Endothelial cell of umbilical vein (primary cell): ENCODE results near the gene NR4A3.

ENCODE experiments used
- CTCF ChIP-seq, 2 donors: IDR thresholded peaks; 1 replicate in 1 of 2; 2 replicates in 1 of 2; pipeline ENCODE4 v1.5.1; 2011; ENCODE audit warnings: low read length in 2 of 2, mild to moderate bottlenecking in 2 of 2, moderate library complexity in 2 of 2, control low read depth in 1 of 2, inconsistent platforms in 1 of 2, low read depth in 1 of 2; ENCODE audit not compliant: insufficient read depth in 1 of 2; ENCODE audit errors: extremely low read depth in 1 of 2
- GATA2 ChIP-seq: IDR thresholded peaks from 2 replicates; pipeline ENCODE4 v1.7.0; 2011; ENCODE audit warnings: low read depth, mild to moderate bottlenecking, moderate library complexity, mixed read lengths, low read length; ENCODE audit not compliant: insufficient read length, insufficient read depth
- JUN ChIP-seq: IDR thresholded peaks from 2 replicates; pipeline ENCODE4 v1.6.1; 2011; ENCODE audit warnings: borderline replicate concordance, low read depth; ENCODE audit not compliant: insufficient read length, insufficient read depth
- POLR2A ChIP-seq: IDR thresholded peaks from 2 replicates; pipeline ENCODE4 v1.6.1; 2012; ENCODE audit warnings: low read depth, mild to moderate bottlenecking, control low read depth, low read length
- POLR2AphosphoS5 ChIP-seq: IDR thresholded peaks from 2 replicates; pipeline ENCODE4 v1.6.1; 2012; ENCODE audit warnings: low read depth, mild to moderate bottlenecking, control low read depth, low read length, moderate library complexity; ENCODE audit not compliant: insufficient read depth

- TF ChIP-seq POLR2A (no peak), CTCF (IDR thresholded peaks at IDR 0.05; ENCODE audit: extremely low read depth in 1 of 2, insufficient read depth in 1 of 2, low read depth in 1 of 2, low read length in 2 of 2) (no peak), GATA2 (no peak), POLR2AphosphoS5 (no peak), JUN (no peak)
Measured at GRCh38 chr9:99822109-99822805, 572 bp downstream of the NR4A3 start.
